Tibial nerve (tissue), 4 donors: Measurements from ENCODE around the gene MICU1. TPM values are rescaled to one million over a fixed set of nuclear protein-coding genes. Genes with fewer than 3 reads are reported as not detected.
"Not testable (repeated sequence)": the region's sequence is repeated elsewhere in the genome, so short reads cannot be mapped to it uniquely, and the experiment has no call there.

Experiments used
- DNase-seq, 2 donors: peaks; one replicate each; pipeline ENCODE4 v3.0.0-alpha.2; 2019; ENCODE audit warnings: low spot score in 2 of 2
- H3K27ac ChIP-seq, 4 donors: fragments of 200-600 bp; sonication (generic) in 3 of 4; one replicate each; pipeline ENCODE4 v1.5.1; 2017 to 2019; ENCODE audit warnings: mild to moderate bottlenecking in 1 of 4
- H3K27me3 ChIP-seq, 2 donors: fragments of 200-600 bp; sonication (generic) in 1 of 2; one replicate each; pipeline versions ENCODE4 v1.5.1 to v1.6.0; 2017 to 2019
- H3K36me3 ChIP-seq, 3 donors: fragments of 200-600 bp; sonication (generic); one replicate each; pipeline ENCODE4 v1.5.1; 2018 to 2019
- H3K4me1 ChIP-seq, 4 donors: fragments of 200-600 bp; sonication (generic) in 3 of 4; one replicate each; pipeline ENCODE4 v1.5.1; 2017 to 2019
- H3K4me3 ChIP-seq, 4 donors: fragments of 200-600 bp; sonication (generic) in 3 of 4; one replicate each; pipeline ENCODE4 v1.5.1; 2017 to 2019; ENCODE audit warnings: mild to moderate bottlenecking in 1 of 4, moderate library complexity in 1 of 4
- H3K9me3 ChIP-seq, 4 donors: fragments of 200-600 bp; sonication (generic) in 3 of 4; one replicate each; pipeline ENCODE4 v1.5.1; 2017 to 2019
- EP300 ChIP-seq, 2 donors: sonication (generic); formaldehyde crosslinking; IDR thresholded peaks; one replicate each; pipeline ENCODE4 v1.6.1; 2017; ENCODE audit warnings: antibody characterized with exemption in 2 of 2, mild to moderate bottlenecking in 1 of 2
- POLR2A ChIP-seq, 2 donors: fragments of 450-650 bp; IDR thresholded peaks; one replicate each; pipeline ENCODE4 v1.6.1; 2017; ENCODE audit warnings: antibody characterized with exemption in 2 of 2, mild to moderate bottlenecking in 2 of 2, moderate library complexity in 2 of 2
- WGBS, 2 donors: methylation state at CpG; one replicate each; pipeline ENCODE4 v1.1.5; 2018; 5-methylcytosine and 5-hydroxymethylcytosine counted together
- total RNA-seq, 4 donors: library from RNA; depleted of rRNA; stranded (reverse); fragments of >200 nt; gene quantifications; one replicate each; pipeline ENCODE4 v1.1.0, GENCODE V29; 2016
- TF ChIP-seq, protein P1 (sequence below), 5 experiments: fragments of 200-600 bp in 3 of 5; fragments of 450-650 bp in 2 of 5; sonication (generic) in 3 of 5; IDR thresholded peaks; one replicate each; pipeline ENCODE4 v1.5.1; 2016 to 2019; ENCODE audit warnings: antibody characterized with exemption in 5 of 5, mild to moderate bottlenecking in 3 of 5, moderate library complexity in 2 of 5

The MICU1 gene
- total RNA-seq, 4 donors from 2014 or later = 19.4 to 46.5 (median 35.8) TPM

DNA sequence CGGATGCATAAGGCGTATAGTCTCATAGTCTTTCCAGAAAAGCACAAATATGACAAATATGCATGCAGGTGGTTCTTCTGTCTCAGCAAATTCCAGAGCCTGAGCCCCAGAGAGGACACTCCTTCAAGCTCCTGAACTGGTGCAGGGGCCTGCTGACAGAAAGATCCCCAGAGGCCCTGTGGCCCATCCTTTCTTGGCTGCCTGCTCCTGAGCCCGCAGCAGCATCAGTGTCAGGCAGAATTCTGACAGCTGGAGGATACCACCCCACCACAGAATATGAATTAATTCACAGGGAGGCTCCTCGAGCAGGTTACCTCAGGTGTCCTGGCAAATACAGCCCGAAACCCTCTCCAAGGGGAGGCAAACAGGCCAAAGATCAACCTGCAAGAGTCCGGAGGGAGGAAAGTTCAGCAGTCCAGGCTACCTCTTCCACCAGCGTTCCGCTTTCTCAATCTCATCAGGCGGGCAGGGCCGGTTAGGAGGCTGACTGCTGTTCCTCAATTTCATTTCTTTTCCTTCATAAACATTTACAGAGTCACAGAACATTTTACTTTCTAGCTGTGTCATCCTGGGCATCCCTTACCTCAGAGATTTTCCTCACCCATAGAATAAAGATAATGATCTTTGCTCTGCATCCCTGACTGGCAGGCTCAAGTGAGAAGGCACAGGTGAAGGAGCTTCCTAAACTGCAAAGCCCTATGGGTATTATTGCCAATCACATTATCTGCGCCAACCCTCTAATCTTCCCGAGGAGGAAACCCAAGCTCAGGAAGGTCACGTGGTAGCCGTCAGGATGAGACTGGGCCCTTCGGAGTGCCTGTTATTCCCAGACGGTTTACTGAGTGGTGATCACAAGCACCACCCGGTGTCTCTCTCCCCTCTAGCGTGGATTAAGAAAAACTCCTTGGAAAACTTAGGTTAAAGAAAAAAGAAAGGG is 272.6 kb downstream of the MICU1 start:
- Histone ChIP-seq H3K9me3 (no peaks in the 10 kb centered on the region), H3K36me3 (peaks cover 0 to 33% (median 0%) of the 10 kb centered on the region in 3 donors), H3K27me3 (no peaks in the 10 kb centered on the region), H3K4me3 (peak overlapping the region; percentile 78 to 94 (median 78)), H3K27ac (peak overlapping the region; percentile 91 to 100 (median 94)), H3K4me1 (peaks cover 0 to 49% (median 14%) of the 10 kb centered on the region in 4 donors)
- no peak for TF ChIP-seq EP300 (IDR thresholded peaks at IDR 0.05)
- no peak for TF ChIP-seq POLR2A (IDR thresholded peaks at IDR 0.05)
- TF ChIP-seq, protein P1, sequence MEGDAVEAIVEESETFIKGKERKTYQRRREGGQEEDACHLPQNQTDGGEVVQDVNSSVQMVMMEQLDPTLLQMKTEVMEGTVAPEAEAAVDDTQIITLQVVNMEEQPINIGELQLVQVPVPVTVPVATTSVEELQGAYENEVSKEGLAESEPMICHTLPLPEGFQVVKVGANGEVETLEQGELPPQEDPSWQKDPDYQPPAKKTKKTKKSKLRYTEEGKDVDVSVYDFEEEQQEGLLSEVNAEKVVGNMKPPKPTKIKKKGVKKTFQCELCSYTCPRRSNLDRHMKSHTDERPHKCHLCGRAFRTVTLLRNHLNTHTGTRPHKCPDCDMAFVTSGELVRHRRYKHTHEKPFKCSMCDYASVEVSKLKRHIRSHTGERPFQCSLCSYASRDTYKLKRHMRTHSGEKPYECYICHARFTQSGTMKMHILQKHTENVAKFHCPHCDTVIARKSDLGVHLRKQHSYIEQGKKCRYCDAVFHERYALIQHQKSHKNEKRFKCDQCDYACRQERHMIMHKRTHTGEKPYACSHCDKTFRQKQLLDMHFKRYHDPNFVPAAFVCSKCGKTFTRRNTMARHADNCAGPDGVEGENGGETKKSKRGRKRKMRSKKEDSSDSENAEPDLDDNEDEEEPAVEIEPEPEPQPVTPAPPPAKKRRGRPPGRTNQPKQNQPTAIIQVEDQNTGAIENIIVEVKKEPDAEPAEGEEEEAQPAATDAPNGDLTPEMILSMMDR (IDR thresholded peaks at IDR 0.05) = no peak
- WGBS, 2 donors = 40 to 43% methylated on average over 18 of the region's 18 CpGs
- DNase-seq = no peak

DNA sequence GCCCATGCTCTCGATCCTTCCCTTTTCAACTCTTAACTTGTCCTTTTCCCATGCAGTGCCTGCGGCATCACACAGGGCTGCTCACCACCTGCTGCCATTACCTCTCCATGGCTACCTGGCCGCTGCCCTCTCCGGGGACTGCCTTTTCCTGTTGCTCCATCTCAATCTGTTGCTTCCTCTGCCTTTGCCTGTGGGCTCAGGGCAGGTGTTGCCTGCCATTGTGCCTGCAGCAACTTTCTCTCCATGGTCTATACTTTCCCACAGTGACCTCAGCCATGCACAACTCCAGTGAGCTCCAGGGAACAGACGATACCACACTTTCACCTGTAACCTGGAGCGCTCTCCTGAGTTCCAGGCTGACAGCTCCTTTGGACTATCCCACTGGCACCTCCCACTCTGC is 274.4 kb downstream of the MICU1 start:
- WGBS, 2 donors = 89 to 95% methylated on average over 6 of the region's 6 CpGs
- no peak overlapping the region for H3K4me3 ChIP-seq
- DNase-seq = no peak
- no peak overlapping the region for H3K27ac ChIP-seq
- H3K36me3 ChIP-seq = peaks cover 0 to 43% (median 0%) of the 10 kb centered on the region in 3 donors
- H3K27me3 ChIP-seq = no peaks in the 10 kb centered on the region
- H3K4me1 ChIP-seq = peaks cover 0 to 55% (median 14%) of the 10 kb centered on the region in 4 donors
- TF ChIP-seq POLR2A (IDR thresholded peaks at IDR 0.05) = no peak
- TF ChIP-seq, protein P1 (IDR thresholded peaks at IDR 0.05) = no peak
- no peak for TF ChIP-seq EP300 (IDR thresholded peaks at IDR 0.05)
- H3K9me3 ChIP-seq = no peaks in the 10 kb centered on the region

DNA sequence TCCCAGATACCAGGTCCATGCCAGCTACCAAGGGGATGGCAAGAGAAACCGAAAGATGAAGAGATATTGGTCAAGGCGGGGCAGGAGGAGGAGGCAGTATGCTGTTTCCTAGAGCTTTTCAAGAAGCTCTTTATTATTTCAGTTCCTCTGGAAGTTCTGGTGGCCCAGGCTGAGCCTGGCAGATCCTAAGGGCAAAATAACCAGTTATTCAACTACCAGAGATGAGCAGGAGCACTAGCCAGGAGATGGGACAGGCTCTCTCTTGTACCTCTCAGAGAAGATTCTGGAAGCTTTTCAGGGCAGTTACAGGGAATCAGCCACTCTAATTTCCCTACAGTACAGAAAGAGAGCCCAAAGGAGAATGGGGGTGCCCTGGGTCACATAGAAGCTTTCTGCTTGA is 276.4 kb downstream of the MICU1 start:
- DNase-seq = no peak
- Histone ChIP-seq H3K9me3 (no peaks in the 10 kb centered on the region), H3K4me1 (peaks cover 0 to 58% (median 19%) of the 10 kb centered on the region in 4 donors), H3K4me3 (no peak overlapping the region), H3K27me3 (no peaks in the 10 kb centered on the region), H3K36me3 (peaks cover 0 to 50% (median 0%) of the 10 kb centered on the region in 3 donors), H3K27ac (no peak overlapping the region)
- TF ChIP-seq POLR2A (IDR thresholded peaks at IDR 0.05) (no peak), EP300 (IDR thresholded peaks at IDR 0.05) (no peak)
- TF ChIP-seq, protein P1 (IDR thresholded peaks at IDR 0.05) = no peak
- 81 to 90% methylated on average over 2 of the region's 2 CpGs for WGBS, 2 donors

DNA sequence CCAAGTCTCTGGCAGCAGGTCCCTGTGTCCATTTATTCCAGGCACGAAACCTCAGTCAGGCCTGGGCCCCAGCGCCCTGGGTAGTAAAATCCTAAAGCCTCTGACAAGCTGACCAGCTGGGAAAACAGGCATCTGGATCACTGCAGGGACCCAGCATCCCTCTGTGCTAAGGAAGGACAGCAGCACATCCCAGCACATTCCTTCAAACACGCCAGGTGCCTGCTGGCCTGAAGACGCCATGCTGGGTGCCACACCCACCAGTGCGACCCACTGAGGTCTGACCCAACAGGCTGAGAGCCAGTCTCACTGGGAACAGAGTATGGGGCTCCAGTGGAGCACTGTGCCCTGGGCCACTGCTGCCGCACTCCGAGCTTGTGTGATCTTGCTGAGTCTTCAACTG is 277.6 kb downstream of the MICU1 start:
- peaks cover 0 to 62% (median 0%) of the 10 kb centered on the region in 3 donors for H3K36me3 ChIP-seq
- peaks cover 0 to 60% (median 16%) of the 10 kb centered on the region in 4 donors for H3K4me1 ChIP-seq
- H3K9me3 ChIP-seq = no peaks in the 10 kb centered on the region
- no peak for DNase-seq
- 84 to 93% methylated on average over 6 to 7 of the region's 7 CpGs for WGBS, 2 donors
- TF ChIP-seq POLR2A (IDR thresholded peaks at IDR 0.05) (no peak), EP300 (IDR thresholded peaks at IDR 0.05) (no peak)
- TF ChIP-seq, protein P1 (IDR thresholded peaks at IDR 0.05) = no peak
- H3K4me3 ChIP-seq = no peak overlapping the region
- H3K27me3 ChIP-seq = no peaks in the 10 kb centered on the region
- H3K27ac ChIP-seq = no peak overlapping the region

DNA sequence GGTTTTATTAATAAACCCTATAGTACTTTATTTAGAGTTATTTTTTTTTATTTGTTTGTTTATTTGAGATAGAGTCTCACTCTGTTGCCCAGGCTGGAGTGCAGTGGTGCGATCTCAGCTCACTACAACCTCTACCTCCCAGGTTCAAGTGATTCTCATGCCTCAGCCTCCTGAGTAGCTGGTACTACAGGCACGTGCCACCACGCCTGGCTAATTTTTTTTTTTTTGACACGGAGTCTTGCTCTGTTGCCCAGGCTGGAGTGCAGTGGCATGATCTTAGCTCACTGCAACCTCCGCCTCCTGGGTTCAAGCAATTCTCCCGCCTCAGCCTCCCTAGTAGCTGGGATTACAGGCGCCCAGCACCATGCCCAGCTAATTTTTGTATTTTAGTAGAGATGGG is 279.8 kb downstream of the MICU1 start:
- 95 to 97% methylated on average over 7 of the region's 7 CpGs for WGBS, 2 donors
- H3K4me1 ChIP-seq = peaks cover 0 to 60% (median 10%) of the 10 kb centered on the region in 4 donors
- not testable (repeated sequence) for DNase-seq, H3K4me3 ChIP-seq, H3K27ac ChIP-seq, H3K27me3 ChIP-seq, H3K9me3 ChIP-seq
- peaks cover 0 to 78% (median 0%) of the 10 kb centered on the region in 3 donors for H3K36me3 ChIP-seq
